ENCODE measurements around the gene ZNF320.

DNA sequence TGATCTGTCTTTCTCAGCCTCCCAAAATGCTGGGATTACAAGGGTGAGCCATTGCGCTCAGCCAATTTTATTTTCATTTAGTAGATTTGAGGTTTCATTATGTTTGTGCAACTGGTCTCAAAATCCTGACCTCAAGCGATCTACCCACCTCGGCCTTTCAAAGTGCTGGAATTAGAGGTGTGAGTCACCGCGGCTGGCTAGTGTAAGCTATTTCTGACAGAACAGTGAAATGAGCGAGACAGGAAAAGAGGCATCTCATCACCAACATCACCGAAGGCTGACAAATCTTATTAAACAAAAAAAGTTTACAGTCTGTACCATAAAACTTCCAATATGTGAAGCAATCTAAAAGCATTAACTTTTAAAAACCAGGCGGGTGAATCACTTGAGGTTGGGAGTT lies 38.0 kb upstream of the ZNF320 start:
- TF ChIP-seq ZNF221 (tag by site-specific recombination; IDR thresholded peaks at IDR 0.05; ENCODE audit: borderline replicate concordance) (no peak), OVOL3 (tag by site-specific recombination; IDR thresholded peaks at IDR 0.05) (no peak), REST (tag by site-specific recombination; IDR thresholded peaks at IDR 0.05) (no peak), ZNF10 (tag by site-specific recombination; IDR thresholded peaks at IDR 0.05) (no peak)
- TF ChIP-seq, protein P1, sequence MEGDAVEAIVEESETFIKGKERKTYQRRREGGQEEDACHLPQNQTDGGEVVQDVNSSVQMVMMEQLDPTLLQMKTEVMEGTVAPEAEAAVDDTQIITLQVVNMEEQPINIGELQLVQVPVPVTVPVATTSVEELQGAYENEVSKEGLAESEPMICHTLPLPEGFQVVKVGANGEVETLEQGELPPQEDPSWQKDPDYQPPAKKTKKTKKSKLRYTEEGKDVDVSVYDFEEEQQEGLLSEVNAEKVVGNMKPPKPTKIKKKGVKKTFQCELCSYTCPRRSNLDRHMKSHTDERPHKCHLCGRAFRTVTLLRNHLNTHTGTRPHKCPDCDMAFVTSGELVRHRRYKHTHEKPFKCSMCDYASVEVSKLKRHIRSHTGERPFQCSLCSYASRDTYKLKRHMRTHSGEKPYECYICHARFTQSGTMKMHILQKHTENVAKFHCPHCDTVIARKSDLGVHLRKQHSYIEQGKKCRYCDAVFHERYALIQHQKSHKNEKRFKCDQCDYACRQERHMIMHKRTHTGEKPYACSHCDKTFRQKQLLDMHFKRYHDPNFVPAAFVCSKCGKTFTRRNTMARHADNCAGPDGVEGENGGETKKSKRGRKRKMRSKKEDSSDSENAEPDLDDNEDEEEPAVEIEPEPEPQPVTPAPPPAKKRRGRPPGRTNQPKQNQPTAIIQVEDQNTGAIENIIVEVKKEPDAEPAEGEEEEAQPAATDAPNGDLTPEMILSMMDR (tag by site-specific recombination; IDR thresholded peaks at IDR 0.05) = no peak
